ENCODE results near the gene SYTL3.

GRCh38 chr6:158688860-158689259, 39.0 kb downstream of the SYTL3 start:
- TF ChIP-seq YY1 (IDR thresholded peaks at IDR 0.05; ENCODE audit: low read depth) (no peak), CHD2 (IDR thresholded peaks at IDR 0.05; ENCODE audit: low read length, partially characterized antibody) (no peak), PBX3 (IDR thresholded peaks at IDR 0.05) (no peak), CTCF (IDR thresholded peaks at IDR 0.05) (no peak), RCOR1 (IDR thresholded peaks at IDR 0.05; ENCODE audit: low read length) (no peak), EP300 (IDR thresholded peaks at IDR 0.05; ENCODE audit: borderline replicate concordance in 1 of 2, low read depth in 1 of 2, low read length in 1 of 2) (no peak), SMC3 (IDR thresholded peaks at IDR 0.05; ENCODE audit: low read depth, low read length) (no peak), POLR2AphosphoS5 (IDR thresholded peaks at IDR 0.05; ENCODE audit: low read depth, low read length) (no peak), JUND (IDR thresholded peaks at IDR 0.05) (no peak), GABPA (IDR thresholded peaks at IDR 0.05; ENCODE audit: low read depth) (no peak), FOSL2 (IDR thresholded peaks at IDR 0.05; ENCODE audit: borderline replicate concordance, low read depth) (no peak), REST (IDR thresholded peaks at IDR 0.05; ENCODE audit: low read depth, low read length) (no peak), FOXJ3 (CRISPR knock-in tag; IDR thresholded peaks at IDR 0.05) (no peak)
